ENCODE measurements around the gene MYO1C. TPM values are rescaled to one million over a fixed set of nuclear protein-coding genes. Genes with fewer than 3 reads are reported as not detected.
A peak's percentile ranks its signal among the peaks of the same experiment; 100 is the strongest.

The MYO1C gene
- total and polyA plus RNA-seq, 9 of the 15 experiments (the other 6 are each of a cell fraction or from before 2014, with no cell fraction given): 0.46 to 32.5 (median 11.6) TPM

DNA sequence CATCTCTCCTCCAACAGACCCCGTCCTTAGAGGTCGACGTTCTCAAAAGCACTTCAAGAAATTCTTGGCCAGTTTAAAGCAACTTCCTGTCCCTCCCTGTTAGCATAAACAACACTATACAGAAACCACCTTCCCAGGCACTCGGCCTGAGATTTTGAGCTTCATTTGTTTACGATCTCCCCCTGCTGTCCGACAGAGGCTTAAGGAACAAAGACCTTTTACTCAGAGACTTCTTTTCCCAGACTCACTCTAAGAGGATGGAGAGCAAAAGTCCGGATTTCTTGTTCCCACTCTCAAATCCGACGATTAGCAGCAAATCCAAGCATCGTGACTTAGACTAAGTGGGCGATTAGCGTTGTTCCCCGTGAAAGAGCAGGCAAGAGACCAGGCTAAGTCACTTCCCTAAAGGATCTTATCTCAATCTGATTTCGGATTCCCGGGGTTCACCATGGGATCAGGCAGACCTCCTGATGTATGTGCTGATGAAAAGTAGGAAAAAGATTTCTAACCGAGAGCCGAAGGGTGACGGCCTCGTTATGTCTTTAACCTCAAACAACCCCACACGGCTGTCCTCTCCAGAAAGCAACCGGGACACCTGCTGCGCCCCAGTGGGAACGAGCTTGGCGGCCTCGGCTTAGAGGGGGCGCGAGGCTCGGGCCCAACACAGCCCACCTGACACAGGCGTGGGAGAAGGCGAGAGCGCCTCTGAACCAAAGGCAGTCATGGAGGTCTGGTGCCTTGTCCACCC, 23.3 kb upstream of the MYO1C start (continued):
- TF ChIP-seq NFIC (IDR thresholded peaks at IDR 0.05): no peak
- no peak for TF ChIP-seq ZNF76 (CRISPR knock-in tag; IDR thresholded peaks at IDR 0.05; ENCODE audit: borderline replicate concordance)
- no peak for TF ChIP-seq NFE2L1 (tag; IDR thresholded peaks at IDR 0.05; ENCODE audit: borderline replicate concordance, low read depth)
- no peak for TF ChIP-seq ETV6 (IDR thresholded peaks at IDR 0.05; ENCODE audit: borderline replicate concordance in 1 of 2, low read depth in 2 of 2, low read length in 1 of 2)
- no peak for TF ChIP-seq ETV6 (CRISPR knock-in tag; IDR thresholded peaks at IDR 0.05; ENCODE audit: borderline replicate concordance)
- 0 out of 2 replicates have a peak, but pooled peaks have one; percentile 11 for TF ChIP-seq ATF7 (IDR thresholded peaks at IDR 0.05)
- TF ChIP-seq POLR2A (conservative IDR thresholded peaks at IDR 0.05): no peak
- TF ChIP-seq ARID2 (IDR thresholded peaks at IDR 0.05): 0 out of 2 replicates have a peak, but pooled peaks have one; percentile 35
- TF ChIP-seq RB1 (IDR thresholded peaks at IDR 0.05; ENCODE audit: low read depth): 0 out of 2 replicates have a peak, but pooled peaks have one; percentile 18
- no peak for TF ChIP-seq KLF13 (tag; IDR thresholded peaks at IDR 0.05; ENCODE audit: borderline replicate concordance, low read depth)
- TF ChIP-seq PTRF (tag; IDR thresholded peaks at IDR 0.05): no peak
- TF ChIP-seq SIN3B (IDR thresholded peaks at IDR 0.05; ENCODE audit: low read depth): no peak
- no peak for TF ChIP-seq CHD1 (IDR thresholded peaks at IDR 0.05; ENCODE audit: low read length)
- no peak for TF ChIP-seq YY1 (IDR thresholded peaks at IDR 0.05; ENCODE audit: borderline replicate concordance in 1 of 3, control insufficient read depth in 1 of 3, extremely low read depth in 1 of 3, insufficient read depth in 3 of 3, insufficient read length in 1 of 3, insufficient replicate concordance in 2 of 3, low read depth in 1 of 3, low read length in 2 of 3)
- TF ChIP-seq RCOR1 (IDR thresholded peaks at IDR 0.05; ENCODE audit: borderline replicate concordance in 1 of 2, low read depth in 2 of 2, low read length in 2 of 2): 0 out of 4 replicates have a peak, but pooled peaks of 1 of the 2 experiments have one; percentile 43
- TF ChIP-seq SPI1 (IDR thresholded peaks at IDR 0.05; ENCODE audit: borderline replicate concordance, low read depth, low read length): peak; percentile 50; the same call in 1 of the 2 replicates
- peak; percentile 15 for TF ChIP-seq PHF20 (IDR thresholded peaks at IDR 0.05; ENCODE audit: partially characterized antibody)
- no peak for TF ChIP-seq NRF1 (conservative IDR thresholded peaks at IDR 0.05 in 1 of 2, IDR thresholded peaks at IDR 0.05 in 1 of 2)
- no peak for TF ChIP-seq NFYB (IDR thresholded peaks at IDR 0.05; ENCODE audit: extremely low read depth, insufficient read length)
- no peak for TF ChIP-seq ZSCAN32 (CRISPR knock-in tag; IDR thresholded peaks at IDR 0.05)
- TF ChIP-seq ETV1 (tag; conservative IDR thresholded peaks at IDR 0.05; ENCODE audit: low read depth): peak; percentile 65
- TF ChIP-seq, protein P1, sequence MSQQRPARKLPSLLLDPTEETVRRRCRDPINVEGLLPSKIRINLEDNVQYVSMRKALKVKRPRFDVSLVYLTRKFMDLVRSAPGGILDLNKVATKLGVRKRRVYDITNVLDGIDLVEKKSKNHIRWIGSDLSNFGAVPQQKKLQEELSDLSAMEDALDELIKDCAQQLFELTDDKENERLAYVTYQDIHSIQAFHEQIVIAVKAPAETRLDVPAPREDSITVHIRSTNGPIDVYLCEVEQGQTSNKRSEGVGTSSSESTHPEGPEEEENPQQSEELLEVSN (IDR thresholded peaks at IDR 0.05; ENCODE audit: borderline replicate concordance in 1 of 2, extremely low read depth in 1 of 2, insufficient read depth in 1 of 2, insufficient read length in 1 of 2, low read depth in 1 of 2, low read length in 1 of 2, poor library complexity in 1 of 2, severe bottlenecking in 1 of 2): no peak
- TF ChIP-seq BHLHE40 (IDR thresholded peaks at IDR 0.05; ENCODE audit: low read length): no peak
- TF ChIP-seq ZNF280A (IDR thresholded peaks at IDR 0.05; ENCODE audit: low read depth, partially characterized antibody): no peak
- TF ChIP-seq NR3C1 (CRISPR knock-in tag; IDR thresholded peaks at IDR 0.05): no peak
- no peak for TF ChIP-seq ZKSCAN8 (CRISPR knock-in tag; IDR thresholded peaks at IDR 0.05)
